SK-N-MC (cell line): ENCODE measurements around the gene BRD9.
"Not testable (repeated sequence)": the region's sequence is repeated elsewhere in the genome, so short reads cannot be mapped to it uniquely, and the experiment has no call there.

Experiments used
- EZH2 ChIP-seq: fragments of 200-600 bp; sonication (generic); IDR thresholded peaks from one replicate; pipeline ENCODE4 v1.6.1; 2017; ENCODE audit warnings: antibody characterized with exemption
- FOXP2 ChIP-seq: optimal IDR thresholded peaks from 2 replicates; pipeline ENCODE3; 2011; ENCODE audit warnings: mild to moderate bottlenecking, moderate library complexity; ENCODE audit not compliant: insufficient read depth; ENCODE audit errors: extremely low read length, control extremely low read depth
- POLR2AphosphoS5 ChIP-seq: IDR thresholded peaks from 2 replicates; pipeline ENCODE4 v1.6.1; 2012; ENCODE audit warnings: mild to moderate bottlenecking, low read depth, low read length, borderline replicate concordance

DNA sequence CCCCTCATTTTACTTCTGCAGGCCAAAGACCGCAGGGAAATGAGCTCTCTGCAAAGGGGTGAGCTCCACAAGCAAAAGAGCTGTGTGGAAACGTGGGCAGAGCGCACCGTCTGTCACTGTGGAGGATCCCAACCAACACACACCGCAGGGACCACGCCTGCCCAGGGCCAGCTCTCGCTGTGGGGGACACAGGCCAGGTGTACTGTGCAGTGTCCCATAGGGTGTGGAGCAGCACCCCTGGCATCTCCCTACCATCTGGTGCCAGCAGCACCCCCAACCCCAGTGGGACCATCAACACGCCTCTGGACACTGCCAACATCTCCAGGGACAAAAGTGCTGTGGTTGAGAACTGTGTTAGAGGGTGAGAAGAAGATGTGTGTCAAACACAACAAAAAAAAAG, 13.9 kb downstream of the BRD9 start:
- not testable (repeated sequence) for TF ChIP-seq POLR2AphosphoS5, EZH2, FOXP2
